Stimulated activated CD8-positive, alpha-beta memory T cell treated with anti-CD3 and anti-CD28 coated beads, Interleukin-7, amount 100 ng/mL, for 48 hours (primary cell): Measurements from ENCODE around the gene GLIS2.

Experiments
- DNase-seq, 2 donors: peaks; one replicate each; pipeline ENCODE4 v3.0.0-alpha.2; 2020; ENCODE audit warnings: low read depth in 1 of 2; ENCODE audit errors: extremely low read depth in 1 of 2

GLIS2 gene

GRCh38 chr16:4381072-4381934 is 65.4 kb downstream of the GLIS2 start:
- DNase-seq: no peak

GRCh38 chr16:4381935-4382794 is 66.3 kb downstream of the GLIS2 start:
- no peak for DNase-seq

- DNase-seq: no peak
These were observed 67.0 kb downstream of the GLIS2 start for GRCh38 chr16:4382795-4383357.

GRCh38 chr16:4383591-4384444 is 68.0 kb downstream of the GLIS2 start:
- DNase-seq: no peak

- DNase-seq: no peak
These were observed 68.7 kb downstream of the GLIS2 start for GRCh38 chr16:4384509-4384942.

- DNase-seq: no peak
These were observed 69.4 kb downstream of the GLIS2 start for GRCh38 chr16:4385066-4385788.

- no peak for DNase-seq
These were observed 70.1 kb downstream of the GLIS2 start for GRCh38 chr16:4385789-4386450.

GRCh38 chr16:4386451-4386805 is 70.6 kb downstream of the GLIS2 start:
- no peak for DNase-seq

- no peak for DNase-seq
These were observed 71.2 kb downstream of the GLIS2 start for GRCh38 chr16:4386951-4387565.

GRCh38 chr16:4387781-4388180 is 71.9 kb downstream of the GLIS2 start:
- DNase-seq: no peak

- no peak for DNase-seq
These were observed 72.6 kb downstream of the GLIS2 start for GRCh38 chr16:4388271-4389021.
